ENCODE measurements around the gene SMIM43. TPM values are rescaled to one million over a fixed set of nuclear protein-coding genes. Genes with fewer than 3 reads are reported as not detected.

Gene SMIM43
- polyA plus RNA-seq, 1 of the 3 experiments (the other 2 are of a cell fraction) = 37.2 TPM

GRCh38 chr4:121786221-121786620 lies 21.3 kb upstream of the SMIM43 start:
- Histone ChIP-seq H3K9me2 (no peaks in the 10 kb centered on the region), H3K4me1 (ENCODE audit: control insufficient read depth in 1 of 2, insufficient read depth in 2 of 2, low read depth in 1 of 2, low read length in 1 of 2) (peaks cover 0 to 49% of the 10 kb centered on the region in 2 experiments; a peak in 3 of 4 replicates), H2AFZ (ENCODE audit: low read depth) (no peak overlapping the region), H3K4me3 (ENCODE audit: low read depth in 2 of 2, low read length in 1 of 2) (no peak overlapping the region), H4K20me1 (ENCODE audit: insufficient read depth) (no peaks in the 10 kb centered on the region), H3F3A (replicated peaks; ENCODE audit: insufficient read depth) (peaks cover 63% of the 10 kb centered on the region), H3K9ac (peak overlapping the region; percentile 67; the same call in 1 of the 2 replicates), H3K9me3 (0 out of 2 replicates have a peak, but pooled peaks cover 6% of the 10 kb centered on the region), H3K79me2 (ENCODE audit: insufficient read depth) (no peaks in the 10 kb centered on the region), H3K27ac (ENCODE audit: low read depth in 2 of 2, low read length in 1 of 2) (peak overlapping the region; percentile 87 to 89; a peak in 3 of 4 replicates), H3K27me3 (ENCODE audit: insufficient read depth) (no peaks in the 10 kb centered on the region), H3K36me3 (replicated peaks in 1 of 2; ENCODE audit: control insufficient read depth in 1 of 2, insufficient read depth in 2 of 2, low read length in 1 of 2) (peaks cover 0 to 5% of the 10 kb centered on the region in 2 experiments), H3K4me2 (no peak overlapping the region; the same call in 1 of the 2 replicates)
- 57% methylated on average over 2 of the region's 2 CpGs for WGBS (ENCODE audit: low lambda C conversion rate)
- ChIA-PET POLR2A (no interaction called here), CTCF (interaction anchor here (0.9 to 1.3 kb wide), 2 partner anchors 10 to 49 kb away, joined by 3 read pairs; no protein-coding TSS in a partner anchor)
- TF ChIP-seq JUND (IDR thresholded peaks at IDR 0.05) (no peak), GATA2 (CRISPR knock-in tag; IDR thresholded peaks at IDR 0.05) (no peak), RXRA (IDR thresholded peaks at IDR 0.05; ENCODE audit: borderline replicate concordance, low read depth) (no peak), CHD2 (IDR thresholded peaks at IDR 0.05; ENCODE audit: low read length, partially characterized antibody) (no peak), RFX5 (IDR thresholded peaks at IDR 0.05; ENCODE audit: low read length) (no peak), SMC3 (IDR thresholded peaks at IDR 0.05; ENCODE audit: low read depth, low read length) (no peak), RAD21 (IDR thresholded peaks at IDR 0.05; ENCODE audit: low read length) (no peak), ZBTB33 (IDR thresholded peaks at IDR 0.05; ENCODE audit: borderline replicate concordance, low read depth) (no peak), SIN3A (IDR thresholded peaks at IDR 0.05; ENCODE audit: borderline replicate concordance, low read depth, low read length) (no peak), TCF12 (IDR thresholded peaks at IDR 0.05) (no peak), FOXM1 (IDR thresholded peaks at IDR 0.05; ENCODE audit: low read depth) (no peak), REST (IDR thresholded peaks at IDR 0.05; ENCODE audit: low read depth, low read length) (no peak), GABPA (IDR thresholded peaks at IDR 0.05; ENCODE audit: low read depth) (no peak), NFIC (IDR thresholded peaks at IDR 0.05; ENCODE audit: borderline replicate concordance) (no peak), POLR2AphosphoS5 (IDR thresholded peaks at IDR 0.05; ENCODE audit: low read depth, low read length) (no peak), CTCF (IDR thresholded peaks at IDR 0.05) (no peak)
- no peak for DNase-seq

All from SK-N-SH (cell line).